Activated CD8-positive, alpha-beta memory T cell treated with anti-CD3 and anti-CD28 coated beads, Interleukin-2, amount 50 U/mL, for 1 hour (primary cell): ENCODE data around the gene UGT1A10.
"Not testable (repeated sequence)": the region's sequence is repeated elsewhere in the genome, so short reads cannot be mapped to it uniquely, and the experiment has no call there.

ENCODE experiments used
- DNase-seq: peaks from one replicate; pipeline ENCODE4 v3.0.0-alpha.2; 2020; ENCODE audit errors: extremely low read depth

The UGT1A10 gene

GRCh38 chr2:233655943-233656342 is 19.7 kb downstream of the UGT1A10 start:
- DNase-seq = not testable (repeated sequence)

GRCh38 chr2:233656443-233656842 is 20.2 kb downstream of the UGT1A10 start:
- DNase-seq = no peak

GRCh38 chr2:233658610-233659009 is 22.4 kb downstream of the UGT1A10 start:
- no peak for DNase-seq

- DNase-seq = no peak
Observed at GRCh38 chr2:233663911-233664310, 27.7 kb downstream of the UGT1A10 start.

DNA sequence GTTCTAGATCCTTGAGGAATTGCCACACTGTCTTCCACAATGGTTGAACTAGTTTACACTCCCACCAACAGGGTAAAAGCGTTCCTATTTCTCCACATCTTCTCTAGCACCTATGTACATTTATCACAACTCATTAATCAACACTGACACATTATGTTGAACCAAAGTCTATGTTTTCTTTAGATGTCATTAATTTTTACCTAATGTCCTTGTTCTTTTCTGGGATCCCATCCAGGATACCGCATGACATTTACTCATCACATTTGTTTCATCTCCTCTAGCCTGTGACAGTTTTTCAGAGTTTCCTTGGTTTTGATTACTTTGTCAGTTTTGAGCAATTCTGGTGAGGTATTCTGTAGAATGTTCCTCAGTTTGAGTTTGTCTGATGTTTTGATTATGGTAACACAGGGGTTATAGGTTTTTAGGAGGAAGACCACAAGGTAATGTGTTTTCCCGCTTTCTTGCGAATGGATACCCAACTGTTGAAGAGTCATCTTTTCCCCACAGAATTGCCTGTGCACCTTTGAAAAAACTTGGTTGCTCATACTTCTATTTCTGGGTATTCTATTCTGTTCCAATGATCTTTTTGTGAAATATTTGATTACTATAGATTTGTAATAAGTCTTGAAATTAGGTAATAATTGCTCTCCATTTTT is 32.5 kb downstream of the UGT1A10 start:
- no peak for DNase-seq

- DNase-seq = no peak
Observed at GRCh38 chr2:233671290-233672161, 35.3 kb downstream of the UGT1A10 start, which contains the start of gene UGT1A9. Gene UGT1A9, plus strand, starts transcription at chr2:233671898. Its CDS starts 37 bp downstream, at chr2:233671935.

DNA sequence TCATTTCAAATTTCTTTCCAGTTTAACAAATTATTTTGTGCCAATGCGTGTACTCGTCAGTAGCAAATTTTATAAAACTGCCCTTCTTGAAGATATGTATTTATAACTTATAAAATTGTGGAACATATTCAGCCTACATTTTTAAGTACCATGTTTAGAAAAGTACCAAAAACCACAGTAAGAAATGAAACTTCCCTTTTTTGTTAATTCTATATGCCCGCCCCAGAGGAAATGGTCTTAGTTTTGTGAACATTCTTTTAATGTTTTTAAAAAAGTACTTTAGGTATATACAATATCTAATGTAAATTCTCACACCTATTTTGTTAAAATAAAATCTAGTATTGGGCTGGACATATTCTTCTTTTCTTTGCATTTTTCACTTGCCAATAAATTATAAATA is 36.6 kb downstream of the UGT1A10 start:
- no peak for DNase-seq

- no peak for DNase-seq
Observed at GRCh38 chr2:233673896-233674295, 37.6 kb downstream of the UGT1A10 start.

GRCh38 chr2:233674314-233674713 is 38.1 kb downstream of the UGT1A10 start:
- DNase-seq = no peak

DNA sequence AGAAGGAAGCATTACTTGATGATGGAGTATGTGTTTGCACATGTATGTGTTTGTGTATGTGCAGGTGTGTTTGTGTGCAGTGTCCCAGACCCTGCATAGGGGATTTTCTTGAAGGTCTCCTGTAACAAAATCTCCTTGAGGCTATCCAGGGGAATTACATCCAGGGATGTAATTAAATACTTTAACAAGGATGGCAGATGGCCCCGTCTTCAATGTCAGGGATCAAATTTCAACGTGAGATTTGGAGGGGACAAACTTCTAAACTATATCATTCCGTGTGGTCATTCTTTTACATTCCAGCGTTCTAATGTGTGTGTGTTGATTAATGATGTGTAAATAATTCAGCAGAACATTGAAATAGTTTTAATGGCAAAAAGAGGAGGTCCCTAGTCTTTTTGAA is 38.7 kb downstream of the UGT1A10 start:
- no peak for DNase-seq

GRCh38 chr2:233676046-233676445 is 39.8 kb downstream of the UGT1A10 start:
- DNase-seq = no peak

- no peak for DNase-seq
Observed at GRCh38 chr2:233679196-233679595, 42.9 kb downstream of the UGT1A10 start.

- DNase-seq = no peak
Observed at GRCh38 chr2:233680361-233681045, 44.3 kb downstream of the UGT1A10 start.

DNA sequence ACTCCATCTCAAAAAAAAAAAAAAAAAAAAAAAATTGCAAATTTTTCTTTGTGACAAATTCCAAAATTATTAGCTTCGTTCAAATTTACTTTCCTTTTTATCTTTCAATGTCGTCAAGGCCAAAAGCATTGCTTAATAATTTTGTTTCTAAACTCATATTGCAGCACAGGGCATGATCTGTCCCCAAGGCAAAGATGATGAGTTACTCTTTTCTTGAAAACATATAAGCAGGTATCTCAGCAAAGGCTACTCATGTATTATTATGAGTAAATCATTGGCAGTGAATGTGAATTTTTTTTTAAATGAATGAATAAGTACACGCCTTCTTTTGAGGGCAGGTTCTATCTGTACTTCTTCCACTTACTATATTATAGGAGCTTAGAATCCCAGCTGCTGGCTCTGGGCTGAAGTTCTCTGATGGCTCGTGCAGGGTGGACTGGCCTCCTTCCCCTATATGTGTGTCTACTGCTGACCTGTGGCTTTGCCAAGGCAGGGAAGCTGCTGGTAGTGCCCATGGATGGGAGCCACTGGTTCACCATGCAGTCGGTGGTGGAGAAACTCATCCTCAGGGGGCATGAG is 45.4 kb downstream of the UGT1A10 start, which contains the start of gene UGT1A7:
UGT1A7 (plus strand) TSS at position 381 of the 579 bp plus-strand sequence; CDS start at position 418, 37 bp downstream.
- DNase-seq = no peak

DNA sequence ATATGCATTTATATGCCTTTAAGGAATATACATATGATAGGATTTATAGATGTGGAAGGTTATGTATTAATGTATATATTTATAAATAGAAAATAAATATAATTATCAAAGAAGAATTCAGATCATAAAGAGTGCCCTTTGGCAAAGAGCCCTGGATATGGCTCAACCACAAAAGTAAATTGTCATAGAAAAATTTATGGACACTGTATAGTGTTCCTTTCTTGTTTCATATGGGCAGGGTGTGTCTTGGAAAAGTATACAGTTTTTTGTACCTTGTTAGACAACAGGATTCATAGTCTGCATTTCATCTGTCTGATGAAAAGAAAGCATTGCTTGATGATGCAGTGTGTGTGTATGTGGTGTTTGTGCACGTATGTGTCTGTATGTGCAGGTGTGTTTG is 48.4 kb downstream of the UGT1A10 start:
- no peak for DNase-seq

DNA sequence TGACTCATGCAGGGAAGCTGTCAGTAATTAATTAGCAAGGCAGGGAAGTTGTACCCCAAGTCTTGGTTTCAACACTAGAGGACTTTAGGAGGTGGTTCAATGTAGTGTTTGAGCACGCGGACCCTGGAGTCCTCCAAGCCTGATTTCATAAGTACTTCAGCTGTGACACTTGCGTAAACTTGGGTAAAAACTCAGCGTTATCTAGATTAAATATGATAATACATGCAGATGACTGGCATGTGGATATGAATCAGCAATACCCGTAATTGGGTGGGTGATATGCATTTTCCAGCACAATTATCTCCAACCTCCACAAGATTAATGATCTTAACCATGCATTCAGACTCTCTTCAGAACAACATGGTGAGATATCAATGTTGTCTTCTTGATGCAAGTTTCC is 50.7 kb downstream of the UGT1A10 start:
- DNase-seq = no peak

GRCh38 chr2:233688341-233688740 is 52.1 kb downstream of the UGT1A10 start:
- no peak for DNase-seq

DNA sequence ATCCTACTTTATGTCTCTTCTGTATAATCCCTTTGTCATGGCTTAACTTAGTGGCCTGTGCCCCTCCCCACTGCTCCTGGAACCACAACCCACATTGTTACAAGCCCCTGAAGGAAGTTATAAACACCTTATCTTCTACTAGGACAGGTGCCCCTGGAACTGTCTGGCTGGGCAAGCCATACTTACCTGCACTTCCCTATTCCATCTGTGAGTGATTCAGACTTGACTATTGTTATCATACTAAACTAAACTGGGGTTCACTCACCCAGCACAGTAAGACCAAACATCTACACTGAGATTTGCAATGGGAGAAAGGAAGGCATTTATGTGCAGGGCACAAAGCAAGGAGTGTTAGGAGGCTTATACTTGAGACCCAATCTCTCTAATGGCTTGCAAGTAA is 52.8 kb downstream of the UGT1A10 start:
- DNase-seq = no peak

- DNase-seq = no peak
Observed at GRCh38 chr2:233689501-233689900, 53.3 kb downstream of the UGT1A10 start.

DNA sequence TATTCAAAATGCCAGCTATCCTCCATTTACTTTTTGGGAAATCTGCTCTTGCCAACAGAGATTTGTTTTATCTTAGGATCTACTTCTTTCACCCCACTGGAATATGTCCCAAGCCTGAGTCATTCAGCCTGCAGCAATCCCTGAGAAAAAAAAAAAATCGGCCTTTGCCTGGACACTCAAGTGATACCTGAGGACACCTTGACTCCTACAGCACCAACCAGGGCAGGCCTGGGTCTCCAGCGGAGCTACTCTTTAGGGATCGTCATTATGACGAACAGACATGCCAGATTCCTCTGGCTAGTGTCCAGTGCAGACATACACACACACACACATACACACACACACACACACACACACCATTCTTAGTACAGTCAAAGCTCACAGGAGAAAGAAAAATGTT is 54.2 kb downstream of the UGT1A10 start:
- no peak for DNase-seq

- DNase-seq = no peak
Observed at GRCh38 chr2:233691443-233692433, 55.5 kb downstream of the UGT1A10 start.
